Esophagus muscularis mucosa (tissue), 3 donors: ENCODE data around the gene SESTD1.

ENCODE experiments used
- CTCF ChIP-seq, 3 experiments: fragments of 200-600 bp in 2 of 3; fragments of 450-650 bp in 1 of 3; sonication (generic) in 2 of 3; IDR thresholded peaks; one replicate each; pipeline ENCODE4 v1.5.1; 2017 to 2019; ENCODE audit warnings: antibody characterized with exemption in 3 of 3, mild to moderate bottlenecking in 2 of 3, moderate library complexity in 1 of 3
- POLR2A ChIP-seq: fragments of 450-650 bp; IDR thresholded peaks from one replicate; pipeline ENCODE4 v1.6.1; 2017; ENCODE audit warnings: antibody characterized with exemption, moderate library complexity, mild to moderate bottlenecking, low read depth
- POLR2AphosphoS5 ChIP-seq, 2 donors: sonication (generic); formaldehyde crosslinking; IDR thresholded peaks; one replicate each; pipeline ENCODE4 v1.6.1; 2017; ENCODE audit warnings: antibody characterized with exemption in 2 of 2

- no peak for TF ChIP-seq CTCF (IDR thresholded peaks at IDR 0.05)
- TF ChIP-seq POLR2A: no peak
- no peak for TF ChIP-seq POLR2AphosphoS5 (IDR thresholded peaks at IDR 0.05)
These were observed 464 bp upstream of the SESTD1 start for GRCh38 chr2:179265082-179265510.
